OCI-LY3 (cell line): ENCODE data around the gene OR52E4.

ENCODE experiments used
- CTCF ChIP-seq: fragments of 200-600, 300-600 bp; sonication (generic); IDR thresholded peaks from 2 replicates; pipeline ENCODE4 v1.5.1; 2014; ENCODE audit warnings: antibody characterized with exemption, low read length, low read depth
- EZH2phosphoT487 ChIP-seq: fragments of 200-600 bp; shearing (Covaris generic); IDR thresholded peaks from 2 replicates; pipeline ENCODE4 v1.6.1; 2018; ENCODE audit warnings: antibody characterized with exemption, mixed run types, low read depth

- no peak for TF ChIP-seq CTCF
- no peak for TF ChIP-seq EZH2phosphoT487
Observed at GRCh38 chr11:5887172-5887571, 6.7 kb downstream of the OR52E4 start.
